Erythroblast (primary cell): ENCODE data around the gene DNAJC28.
"Not testable (repeated sequence)": the region's sequence is repeated elsewhere in the genome, so short reads cannot be mapped to it uniquely, and the experiment has no call there.

Experiments used
- DNase-seq, 2 experiments: peaks; one replicate each; lab custom pipeline; 2025; lab: John Stamatoyannopoulos, UW
- GATA1 ChIP-seq: IDR thresholded peaks from 2 replicates; pipeline ENCODE4 v1.6.1; 2011; ENCODE audit warnings: low read depth, mild to moderate bottlenecking, control low read depth, low read length, moderate library complexity
- POLR2A ChIP-seq: IDR thresholded peaks from 2 replicates; pipeline ENCODE4 v1.6.1; 2011; ENCODE audit warnings: mild to moderate bottlenecking, low read length

The DNAJC28 gene

GRCh38 chr21:33473344-33473743, 18.2 kb downstream of the DNAJC28 start:
- DNase-seq, result no peak
- TF ChIP-seq GATA1 (no peak), POLR2A (no peak)

- DNase-seq, result no peak
- TF ChIP-seq POLR2A (no peak), GATA1 (no peak)
These were observed 20.8 kb downstream of the DNAJC28 start for GRCh38 chr21:33470701-33471100.

- DNase-seq, result not testable (repeated sequence)
These were observed 22.3 kb downstream of the DNAJC28 start for GRCh38 chr21:33469183-33469582.

GRCh38 chr21:33461538-33462250, 29.8 kb downstream of the DNAJC28 start:
- no peak for DNase-seq
- TF ChIP-seq GATA1 (no peak), POLR2A (no peak)

GRCh38 chr21:33458861-33459260, 32.7 kb downstream of the DNAJC28 start:
- DNase-seq, result no peak
- TF ChIP-seq GATA1 (no peak), POLR2A (no peak)

- no peak for TF ChIP-seq POLR2A
- no peak for TF ChIP-seq GATA1
- DNase-seq, result no peak
These were observed 35.6 kb downstream of the DNAJC28 start for GRCh38 chr21:33455686-33456446.

GRCh38 chr21:33452362-33452761, 39.2 kb downstream of the DNAJC28 start:
- TF ChIP-seq GATA1 (no peak), POLR2A (no peak)
- no peak for DNase-seq

- TF ChIP-seq GATA1, result no peak
- no peak for TF ChIP-seq POLR2A
- DNase-seq, result no peak
These were observed 39.9 kb downstream of the DNAJC28 start for GRCh38 chr21:33451634-33452071.

- TF ChIP-seq GATA1, result no peak
- no peak for TF ChIP-seq POLR2A
- DNase-seq, result peak in 1 of 2 experiments; percentile 20
These were observed 41.9 kb downstream of the DNAJC28 start for GRCh38 chr21:33449616-33450015.

- not testable (repeated sequence) for DNase-seq
These were observed 44.9 kb downstream of the DNAJC28 start for GRCh38 chr21:33446620-33447019.

GRCh38 chr21:33444499-33444898, 47.0 kb downstream of the DNAJC28 start:
- TF ChIP-seq GATA1, result no peak
- no peak for TF ChIP-seq POLR2A
- DNase-seq, result no peak

- TF ChIP-seq GATA1 (no peak), POLR2A (no peak)
- no peak for DNase-seq
These were observed 48.3 kb downstream of the DNAJC28 start for GRCh38 chr21:33443194-33443593.

- peak in 1 of 2 experiments; percentile 10 for DNase-seq
These were observed 49.7 kb downstream of the DNAJC28 start for GRCh38 chr21:33441489-33442477.

More at GRCh38 chr21:33441489-33442477, 49.7 kb downstream of the DNAJC28 start:
- TF ChIP-seq POLR2A, result no peak
- no peak for TF ChIP-seq GATA1
